Spinal cord (tissue), 10 donors: Measurements from ENCODE around the gene SLC39A1. TPM values are rescaled to one million over a fixed set of nuclear protein-coding genes. Genes with fewer than 3 reads are reported as not detected.

Experiments
- DNase-seq, 6 donors: peaks; one replicate each; pipeline versions ENCODE4 v3.0.0 to v3.0.0-alpha.2; 2013 to 2015; ENCODE audit warnings: low spot score in 6 of 6, low read depth in 4 of 6
- H3K27ac ChIP-seq: one replicate; pipeline ENCODE4 v1.5.1; 2013; ENCODE audit warnings: low read depth, low read length, control low read depth
- H3K27me3 ChIP-seq: one replicate; pipeline ENCODE4 v1.6.1; 2013; ENCODE audit warnings: low read length; ENCODE audit not compliant: control insufficient read depth, insufficient read depth
- H3K36me3 ChIP-seq: one replicate; pipeline ENCODE4 v1.6.1; 2013; ENCODE audit warnings: low read length; ENCODE audit not compliant: control insufficient read depth, insufficient read depth
- H3K4me1 ChIP-seq: one replicate; pipeline ENCODE4 v1.6.1; 2013; ENCODE audit warnings: low read length; ENCODE audit not compliant: control insufficient read depth, insufficient read depth
- H3K4me3 ChIP-seq: one replicate; pipeline ENCODE4 v1.5.1; 2013; ENCODE audit warnings: low read depth, low read length, control low read depth
- H3K9me3 ChIP-seq: one replicate; pipeline ENCODE4 v1.6.1; 2013; ENCODE audit warnings: low read length; ENCODE audit not compliant: control insufficient read depth, insufficient read depth
- WGBS: methylation state at CpG from one replicate; pipeline ENCODE4 v1.1.5; 2013; ENCODE audit warnings: missing lambda C conversion rate; ENCODE audit not compliant: insufficient coverage; 5-methylcytosine and 5-hydroxymethylcytosine counted together
- polyA plus RNA-seq, 2 donors: library from polyadenylated mRNA; unstranded; fragments of 120-200 nt; gene quantifications; one replicate each; pipeline ENCODE4 v1.2.1, GENCODE V29; 2013; ENCODE audit not compliant: insufficient read length in 2 of 2
- total RNA-seq, 2 donors: library from RNA; depleted of rRNA in 1 of 2; stranded (reverse); fragments of 120-200 nt in 1 of 2; fragments of >200 nt in 1 of 2; gene quantifications; one replicate each; pipeline versions ENCODE4 v1.2.3 to v1.2.4, GENCODE V29; 2013 to 2014
- donor health status: healthy.

Gene SLC39A1
- total and polyA plus RNA-seq, 4 donors: 30.5 to 66.0 (median 40.0) TPM

GRCh38 chr1:153978274-153978909, 15.1 kb upstream of the SLC39A1 start:
- Histone ChIP-seq H3K27me3 (no peaks in the 10 kb centered on the region), H3K36me3 (peaks cover 27% of the 10 kb centered on the region), H3K9me3 (no peaks in the 10 kb centered on the region), H3K4me3 (peak overlapping the region; percentile 87), H3K27ac (peak overlapping the region; percentile 89), H3K4me1 (peaks cover 13% of the 10 kb centered on the region)
- DNase-seq: no peak
- 73% methylated on average over 4 of the region's 9 CpGs for WGBS

GRCh38 chr1:153977250-153978240, 14.2 kb upstream of the SLC39A1 start, which contains the start of gene JTB:
JTB (minus strand) TSS chr1:153977674; CDS start chr1:153977252, 422 bp downstream.
- H3K27me3 ChIP-seq: no peaks in the 10 kb centered on the region
- DNase-seq: peak in 5 of 6 donors; percentile 77 to 96 (median 84)

GRCh38 chr1:153976819-153977249, 13.5 kb upstream of the SLC39A1 start:
- WGBS: 0% methylated on average over 7 of the region's 16 CpGs
- DNase-seq: no peak
- Histone ChIP-seq H3K27ac (peak overlapping the region; percentile 25), H3K4me1 (peaks cover 13% of the 10 kb centered on the region), H3K9me3 (no peaks in the 10 kb centered on the region), H3K4me3 (peak overlapping the region; percentile 87), H3K27me3 (no peaks in the 10 kb centered on the region), H3K36me3 (peaks cover 30% of the 10 kb centered on the region)

More at GRCh38 chr1:153977250-153978240, 14.2 kb upstream of the SLC39A1 start, which contains the start of gene JTB:
- H3K27ac ChIP-seq: peak within 1 kb of the TSS; percentile 89
- H3K36me3 ChIP-seq: peaks cover 30% of the 10 kb centered on the region
- peak within 1 kb of the TSS; percentile 87 for H3K4me3 ChIP-seq
- no peaks in the 10 kb centered on the region for H3K9me3 ChIP-seq
- under 1% methylated on average over 68 of the region's 75 CpGs for WGBS
- peaks cover 13% of the 10 kb centered on the region for H3K4me1 ChIP-seq

- no peaks in the 10 kb centered on the region for H3K27me3 ChIP-seq
- H3K4me3 ChIP-seq: no peak overlapping the region
- H3K4me1 ChIP-seq: peaks cover 20% of the 10 kb centered on the region
- DNase-seq: no peak
- H3K36me3 ChIP-seq: peaks cover 28% of the 10 kb centered on the region
- no peak overlapping the region for H3K27ac ChIP-seq
- WGBS: 75% methylated on average over 7 of the region's 7 CpGs
- H3K9me3 ChIP-seq: no peaks in the 10 kb centered on the region
Measured at GRCh38 chr1:153973525-153973924, 10.2 kb upstream of the SLC39A1 start.

GRCh38 chr1:153973071-153973470, 9.7 kb upstream of the SLC39A1 start:
- peaks cover 25% of the 10 kb centered on the region for H3K4me1 ChIP-seq
- H3K36me3 ChIP-seq: peaks cover 28% of the 10 kb centered on the region
- no peak overlapping the region for H3K27ac ChIP-seq
- 87% methylated on average over 3 of the region's 3 CpGs for WGBS
- no peak overlapping the region for H3K4me3 ChIP-seq
- DNase-seq: no peak
- no peaks in the 10 kb centered on the region for H3K27me3 ChIP-seq
- no peaks in the 10 kb centered on the region for H3K9me3 ChIP-seq

- no peak for DNase-seq
- H3K4me1 ChIP-seq: peaks cover 20% of the 10 kb centered on the region
- no peak overlapping the region for H3K4me3 ChIP-seq
- no peak overlapping the region for H3K27ac ChIP-seq
- H3K9me3 ChIP-seq: no peaks in the 10 kb centered on the region
- no peaks in the 10 kb centered on the region for H3K27me3 ChIP-seq
- WGBS: 85% methylated on average over 2 of the region's 2 CpGs
- H3K36me3 ChIP-seq: peaks cover 18% of the 10 kb centered on the region
Measured at GRCh38 chr1:153970346-153970745, 7.0 kb upstream of the SLC39A1 start.

GRCh38 chr1:153968972-153969371, 5.6 kb upstream of the SLC39A1 start:
- no peak for DNase-seq
- Histone ChIP-seq H3K4me3 (no peak overlapping the region), H3K4me1 (peaks cover 23% of the 10 kb centered on the region), H3K9me3 (no peaks in the 10 kb centered on the region), H3K36me3 (peaks cover 14% of the 10 kb centered on the region), H3K27me3 (no peaks in the 10 kb centered on the region), H3K27ac (no peak overlapping the region)
- WGBS: 90% methylated on average over 2 of the region's 2 CpGs

GRCh38 chr1:153968408-153968807, 5.1 kb upstream of the SLC39A1 start:
- no peaks in the 10 kb centered on the region for H3K9me3 ChIP-seq
- H3K4me1 ChIP-seq: peaks cover 24% of the 10 kb centered on the region
- H3K4me3 ChIP-seq: peak overlapping the region; percentile 78
- peak overlapping the region; percentile 90 for H3K27ac ChIP-seq
- DNase-seq: peak in 2 of 6 donors; percentile 51 to 72
- H3K27me3 ChIP-seq: no peaks in the 10 kb centered on the region
- H3K36me3 ChIP-seq: peaks cover 9% of the 10 kb centered on the region
- 14% methylated on average over 5 of the region's 13 CpGs for WGBS

GRCh38 chr1:153968000-153968363, 4.6 kb upstream of the SLC39A1 start:
- Histone ChIP-seq H3K4me1 (peaks cover 24% of the 10 kb centered on the region), H3K4me3 (peak overlapping the region; percentile 78), H3K27ac (peak overlapping the region; percentile 90), H3K27me3 (no peaks in the 10 kb centered on the region), H3K36me3 (peaks cover 4% of the 10 kb centered on the region), H3K9me3 (no peaks in the 10 kb centered on the region)
- no peak for DNase-seq
- WGBS: 0% methylated on average over 3 of the region's 8 CpGs
